Measurements from ENCODE around the gene ROR2. TPM values are rescaled to one million over a fixed set of nuclear protein-coding genes. Genes with fewer than 3 reads are reported as not detected.

Gene ROR2
- total and polyA plus RNA-seq, 2 donors (not counting 3 experiments of a cell fraction or from before 2014, with no cell fraction given): not detected

DNA sequence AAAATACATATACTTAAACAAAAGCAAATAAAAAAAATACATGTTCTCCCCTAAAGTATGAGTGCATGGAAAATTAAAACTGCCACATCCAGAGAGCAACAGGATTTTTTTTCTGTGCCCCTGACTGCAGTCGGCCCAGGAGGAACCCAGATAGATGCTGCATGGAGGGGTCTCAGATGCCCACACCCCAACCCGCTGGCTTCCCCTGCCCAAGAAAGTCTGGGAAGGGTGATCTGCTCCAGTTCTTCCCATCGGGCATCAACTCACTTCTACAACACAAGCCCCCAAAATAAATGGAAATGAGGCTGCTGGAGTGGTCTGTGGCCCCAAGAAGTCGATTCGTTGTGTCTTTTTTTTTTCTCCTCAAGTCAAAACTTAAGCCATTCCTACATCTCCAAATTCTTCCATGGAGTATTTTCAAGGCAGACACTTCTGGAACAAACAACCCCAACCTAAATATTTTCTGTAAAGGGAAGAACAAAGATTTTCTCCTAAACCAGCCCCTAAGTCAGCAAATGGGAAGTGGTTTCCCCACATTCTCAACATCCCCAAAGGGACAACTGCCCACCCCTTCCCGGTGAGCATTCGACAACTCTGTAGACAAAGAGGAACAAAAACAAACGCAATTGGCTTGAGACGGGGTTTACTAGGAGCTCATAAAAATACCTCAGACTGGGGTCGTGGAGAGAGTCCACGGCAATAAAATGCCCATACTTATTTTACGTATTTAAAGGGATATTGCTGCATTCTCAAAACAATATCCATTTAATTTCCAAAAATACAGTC is 46.7 kb downstream of the ROR2 start:
- ChIA-PET CTCF (no interaction called here), POLR2A (no interaction called here)
- dilution Hi-C loops (cut with MboI; ENCODE audit: extremely low pct_ligation_motif_present, low sequenced_read_pairs) (no loop called here), intact Hi-C loops (cut with micrococcal nuclease) (no loop called here)
- H4K20me1 ChIP-seq (replicated peaks; ENCODE audit: control insufficient read depth, extremely low read depth, insufficient read depth, low read length): no peaks in the 10 kb centered on the region
- H3K27me3 ChIP-seq (ENCODE audit: control insufficient read depth in 2 of 2, insufficient read depth in 2 of 2, low read length in 2 of 2): no peaks in the 10 kb centered on the region
- FAIRE-seq (no peak), DNase-seq (ENCODE audit: low read depth, low spot score) (no peak)
- H3K36me3 ChIP-seq (ENCODE audit: control insufficient read depth in 2 of 2, extremely low read depth in 1 of 2, insufficient read depth in 2 of 2, low read length in 2 of 2): no peaks in the 10 kb centered on the region
- no peak overlapping the region for H2AFZ ChIP-seq (ENCODE audit: low read depth, low read length)
- no peak overlapping the region for H3K4me2 ChIP-seq (ENCODE audit: insufficient read depth, low read length)
- no peak overlapping the region for H3K27ac ChIP-seq (ENCODE audit: insufficient read depth, low read depth, low read length)
- H3K79me2 ChIP-seq (ENCODE audit: control insufficient read depth, insufficient read depth, low read length): no peaks in the 10 kb centered on the region
- TF ChIP-seq MYC (IDR thresholded peaks at IDR 0.05; ENCODE audit: low read depth, low read length) (no peak), MAX (IDR thresholded peaks at IDR 0.05; ENCODE audit: insufficient read depth, insufficient read length) (no peak), JUN (IDR thresholded peaks at IDR 0.05; ENCODE audit: borderline replicate concordance, insufficient read depth, insufficient read length, low read depth) (no peak), CTCF (IDR thresholded peaks at IDR 0.05; ENCODE audit: extremely low read depth in 1 of 2, insufficient read depth in 1 of 2, low read depth in 1 of 2, low read length in 2 of 2) (no peak), POLR2A (IDR thresholded peaks at IDR 0.05; ENCODE audit: low read depth, low read length) (no peak), EZH2 (IDR thresholded peaks at IDR 0.05; ENCODE audit: borderline replicate concordance, low read depth, low read length, severe bottlenecking) (no peak), FOS (IDR thresholded peaks at IDR 0.05; ENCODE audit: borderline replicate concordance, insufficient read depth, low read length) (no peak), GATA2 (IDR thresholded peaks at IDR 0.05; ENCODE audit: insufficient read depth, insufficient read length, low read depth, low read length) (no peak), POLR2AphosphoS5 (IDR thresholded peaks at IDR 0.05; ENCODE audit: insufficient read depth, low read depth, low read length) (no peak)
- H3K9me1 ChIP-seq (replicated peaks; ENCODE audit: control insufficient read depth, extremely low read depth, insufficient read depth, low read length): no peaks in the 10 kb centered on the region
- H3K9me3 ChIP-seq (replicated peaks; ENCODE audit: control insufficient read depth, insufficient read depth, low read length): no peaks in the 10 kb centered on the region
- no peak overlapping the region for H3K4me3 ChIP-seq (replicated peaks in 1 of 3; ENCODE audit: insufficient read depth in 1 of 3, low read depth in 1 of 3, low read length in 3 of 3)
- no peak overlapping the region for H3K9ac ChIP-seq (replicated peaks; ENCODE audit: extremely low read depth, insufficient read depth, low read length)
- H3K4me1 ChIP-seq (ENCODE audit: control insufficient read depth, extremely low read depth, insufficient read depth, low read length): no peaks in the 10 kb centered on the region
- no TSS peak for BruUV-seq (replicated peaks)

Data from endothelial cell of umbilical vein (primary cell).